HepG2 (cell line): Measurements from ENCODE around the gene OGFR. TPM values are rescaled to one million over a fixed set of nuclear protein-coding genes. Genes with fewer than 3 reads are reported as not detected.

ENCODE experiments used
- ATAC-seq: fragments of 200-7000 bp; cut with Tn5 transposase; 3 replicates; pipeline ENCODE4 v1.9.1; 2020; ENCODE audit warnings: mild to moderate bottlenecking, moderate library complexity
- BruUV-seq: library from RNA; stranded (reverse); fragments of 400-500 nt; replicated peaks from 2 replicates; lab custom pipeline; 2021; lab: Mats Ljungman, UMichigan
- CTCF ChIA-PET: fragments of 300-600 bp; formaldehyde crosslinking; extraction: SDS; loops from one replicate; lab custom pipeline; 2021; ENCODE audit warnings: low total read pairs, inconsistent platforms, low intra/inter-chr PET ratio; lab: Yijun Ruan, JAX
- POLR2A ChIA-PET: fragments of 350-600 bp; sonication (Branson Sonifier 250); formaldehyde crosslinking; loops from one replicate; lab custom pipeline; 2020; ENCODE audit warnings: antibody characterized with exemption, inconsistent platforms; lab: Yijun Ruan, JAX
- DNase-seq: peaks from one replicate; pipeline ENCODE4 v3.0.0-alpha.2; 2015; ENCODE audit warnings: low spot score
- FAIRE-seq: peaks from 3 replicates; lab custom pipeline; 2011; peaks lifted over from hg19 to GRCh38; lab: Jason Lieb, UNC
- H2AFZ ChIP-seq: one replicate; pipeline ENCODE4 v1.6.1; 2011; ENCODE audit warnings: low read length, inconsistent platforms
- H3K27ac ChIP-seq: fragments of 300-600 bp; 3 replicates; pipeline ENCODE4 v1.8.0; 2011; ENCODE audit warnings: mixed run types, mild to moderate bottlenecking, mixed read lengths, low read length, inconsistent platforms; ENCODE audit not compliant: insufficient read depth; ENCODE audit errors: extremely low read length
- H3K27me3 ChIP-seq, 2 experiments: fragments of 200-600 bp in 1 of 2; 2 replicates in 1 of 2; 3 replicates in 1 of 2; pipeline versions ENCODE4 v1.6.0 to v1.8.0; 2011; ENCODE audit warnings: low read length in 2 of 2, mild to moderate bottlenecking in 2 of 2, moderate library complexity in 2 of 2, inconsistent platforms in 1 of 2; ENCODE audit not compliant: insufficient read depth in 2 of 2, control insufficient read depth in 1 of 2
- H3K36me3 ChIP-seq, 2 experiments: fragments of 200-600 bp in 1 of 2; replicated peaks in 1 of 2; 2 replicates in 1 of 2; 3 replicates in 1 of 2; pipeline versions ENCODE4 v1.5.1 to v1.8.0; 2011; ENCODE audit warnings: low read length in 2 of 2, inconsistent platforms in 1 of 2; ENCODE audit not compliant: insufficient read depth in 2 of 2, control insufficient read depth in 1 of 2
- H3K4me1 ChIP-seq: 2 replicates; pipeline ENCODE4 v1.5.1; 2012; ENCODE audit warnings: low read length, inconsistent platforms; ENCODE audit not compliant: insufficient read depth
- H3K4me2 ChIP-seq: 2 replicates; pipeline ENCODE4 v1.6.0; 2011; ENCODE audit warnings: low read depth, low read length, inconsistent platforms
- H3K4me3 ChIP-seq, 3 experiments: fragments of 200-600 bp in 1 of 3; sonication (generic), shearing (Covaris generic) in 1 of 3; replicated peaks in 1 of 3; 2 replicates each; pipeline ENCODE4 v1.5.1; 2011 to 2016; ENCODE audit warnings: low read length in 3 of 3, inconsistent platforms in 2 of 3, low read depth in 2 of 3, mild to moderate bottlenecking in 2 of 3, control low read depth in 1 of 3, mixed read lengths in 1 of 3; ENCODE audit not compliant: insufficient read depth in 1 of 3
- H3K79me2 ChIP-seq: one replicate; pipeline ENCODE4 v1.6.1; 2011; ENCODE audit warnings: low read length, inconsistent platforms; ENCODE audit not compliant: insufficient read depth
- H3K9ac ChIP-seq: 2 replicates; pipeline ENCODE4 v1.6.0; 2011; ENCODE audit warnings: mild to moderate bottlenecking, low read depth, low read length, inconsistent platforms; ENCODE audit not compliant: insufficient read depth
- H3K9me3 ChIP-seq: 2 replicates; pipeline ENCODE4 v1.5.1; 2012; ENCODE audit warnings: mild to moderate bottlenecking, low read length
- H4K20me1 ChIP-seq: 2 replicates; pipeline ENCODE4 v1.6.0; 2011; ENCODE audit warnings: inconsistent platforms, mild to moderate bottlenecking, low read length, moderate library complexity; ENCODE audit not compliant: insufficient read depth
- CBFB ChIP-seq: sonication (generic); formaldehyde crosslinking; IDR thresholded peaks from 2 replicates; pipeline ENCODE4 v1.4.0; 2020; ENCODE audit warnings: missing genetic modification reagents
- IRF1 ChIP-seq: sonication (generic); formaldehyde crosslinking; IDR thresholded peaks from 2 replicates; pipeline ENCODE4 v1.4.0; 2020; ENCODE audit warnings: low read depth, mild to moderate bottlenecking, missing genetic modification reagents
- NFE2L1 ChIP-seq: sonication (generic); formaldehyde crosslinking; IDR thresholded peaks from 2 replicates; pipeline ENCODE4 v1.4.0; 2020; ENCODE audit warnings: missing genetic modification reagents, mild to moderate bottlenecking, borderline replicate concordance
- PTBP1 ChIP-seq: fragments of 200-400 bp; formaldehyde crosslinking; IDR thresholded peaks from 2 replicates; pipeline ENCODE4 v1.6.1; 2018; ENCODE audit warnings: low read length, low read depth; ENCODE audit not compliant: poor library complexity, severe bottlenecking
- RELA ChIP-seq: sonication (generic); formaldehyde crosslinking; IDR thresholded peaks from 2 replicates; pipeline ENCODE4 v1.4.0; 2020; ENCODE audit warnings: missing genetic modification reagents
- SETDB1 ChIP-seq: sonication (generic); formaldehyde crosslinking; IDR thresholded peaks from 2 replicates; pipeline ENCODE4 v1.5.1; 2020; ENCODE audit warnings: missing genetic modification reagents, mild to moderate bottlenecking, borderline replicate concordance
- SIN3A ChIP-seq: IDR thresholded peaks from 2 replicates; pipeline ENCODE4 v1.6.1; 2011; ENCODE audit warnings: low read depth, mild to moderate bottlenecking, control low read depth, low read length, borderline replicate concordance
- TMF1 ChIP-seq: sonication (generic); formaldehyde crosslinking; IDR thresholded peaks from 2 replicates; pipeline ENCODE4 v1.8.1; 2022; ENCODE audit warnings: low read depth, missing genetic modification reagents
- TSC22D2 ChIP-seq: sonication (generic); formaldehyde crosslinking; IDR thresholded peaks from 2 replicates; pipeline ENCODE4 v1.5.1; 2020; ENCODE audit warnings: missing genetic modification reagents, mild to moderate bottlenecking, borderline replicate concordance
- ZBTB46 ChIP-seq: sonication (generic); formaldehyde crosslinking; IDR thresholded peaks from 2 replicates; pipeline ENCODE4 v1.4.0; 2020; ENCODE audit warnings: mild to moderate bottlenecking, missing genetic modification reagents, borderline replicate concordance
- ZFP37 ChIP-seq: sonication (generic); formaldehyde crosslinking; IDR thresholded peaks from 2 replicates; pipeline ENCODE4 v1.4.0; 2020; ENCODE audit warnings: missing genetic modification reagents, borderline replicate concordance
- ZFP41 ChIP-seq: sonication (generic); formaldehyde crosslinking; IDR thresholded peaks from 2 replicates; pipeline ENCODE4 v1.4.0; 2020; ENCODE audit warnings: mild to moderate bottlenecking, missing genetic modification reagents, borderline replicate concordance
- ZNF251 ChIP-seq: sonication (generic); formaldehyde crosslinking; IDR thresholded peaks from 2 replicates; pipeline ENCODE4 v1.9.0; 2021; ENCODE audit warnings: mild to moderate bottlenecking, missing genetic modification reagents
- ZNF75D ChIP-seq: sonication (generic); formaldehyde crosslinking; IDR thresholded peaks from 2 replicates; pipeline ENCODE4 v1.8.1; 2023; ENCODE audit warnings: missing genetic modification reagents, mild to moderate bottlenecking, borderline replicate concordance
- ZNF883 ChIP-seq: sonication (generic); formaldehyde crosslinking; IDR thresholded peaks from 2 replicates; pipeline ENCODE4 v1.5.1; 2020; ENCODE audit warnings: mild to moderate bottlenecking, missing genetic modification reagents; ENCODE audit errors: not compliant biosample characterization
- WGBS: methylation state at CpG from one replicate; pipeline ENCODE4 v1.1.6; 2017; ENCODE audit warnings: low lambda C conversion rate; 5-methylcytosine and 5-hydroxymethylcytosine counted together
- in situ Hi-C: cut with HindIII; loops from 2 replicates; pipeline ENCODE4 v1.10.0; 2017; ENCODE audit warnings: low pct_unique_long_range_greater_than_20kb; ENCODE audit not compliant: extremely low pct_ligation_motif_present
- intact Hi-C: fragments of 100-400 bp; cut with micrococcal nuclease; formaldehyde crosslinking; loops from one replicate; pipeline ENCODE4 v1.10.0; 2022; ENCODE audit not compliant: unreplicated experiment
- polyA plus RNA-seq, 8 experiments: library from polyadenylated mRNA; depleted of rRNA in 3 of 8; stranded (reverse) in 7 of 8; unstranded in 1 of 8; fragments of >200 nt; fragmentation: Illumina TruSeq in 4 of 8; extraction: Trizol in 4 of 8; gene quantifications; 2 replicates each; pipeline versions ENCODE4 v1.2.1 to v1.2.3, GENCODE V29; 2011 to 2016; ENCODE audit warnings: low read depth in 4 of 8, missing spikeins in 1 of 8, mixed read lengths in 1 of 8; ENCODE audit not compliant: insufficient read depth in 1 of 8
- total RNA-seq, 5 experiments: library from RNA; depleted of rRNA; stranded (reverse); fragments of >200 nt; fragmentation: Illumina TruSeq; extraction: Trizol; gene quantifications; 2 replicates each; pipeline ENCODE4 v1.2.3, GENCODE V29; 2016; ENCODE audit warnings: low read depth in 1 of 5

The OGFR gene
- total and polyA plus RNA-seq, 2 of the 13 experiments (the other 11 are each of a cell fraction or from before 2014, with no cell fraction given): 47.7 to 81.8 TPM

- Histone ChIP-seq H4K20me1 (0 out of 2 replicates have a peak, but pooled peaks cover 3% of the 10 kb centered on the region), H3K27ac (no peak overlapping the region), H3K27me3 (peaks cover 45 to 75% of the 10 kb centered on the region in 2 experiments), H3K79me2 (no peaks in the 10 kb centered on the region), H3K4me2 (no peak overlapping the region), H3K9me3 (no peaks in the 10 kb centered on the region), H3K9ac (no peak overlapping the region), H3K36me3 (no peaks in the 10 kb centered on the region), H3K4me3 (no peak overlapping the region), H3K4me1 (peaks cover 20% of the 10 kb centered on the region), H2AFZ (no peak overlapping the region)
- FAIRE-seq: no peak
- no peak for ATAC-seq
- no peak for DNase-seq
- CTCF ChIA-PET: no interaction called here
- in situ Hi-C loops (loop anchor here (10.0 kb wide), 1 partner anchor 89 kb away; no protein-coding TSS in a partner anchor), intact Hi-C loops (no loop called here)
- POLR2A ChIA-PET: no interaction called here
- BruUV-seq: no TSS peak
- no peak for TF ChIP-seq PTBP1
- TF ChIP-seq ZNF883 (CRISPR knock-in tag): peak; percentile 31
- WGBS: 44% methylated on average over 28 of the region's 29 CpGs
Measured at GRCh38 chr20:62773845-62774714, 30.6 kb upstream of the OGFR start.

- CTCF ChIA-PET: no interaction called here
- Histone ChIP-seq H2AFZ (no peak overlapping the region), H3K4me3 (no peak overlapping the region), H3K9ac (no peak overlapping the region), H3K9me3 (no peaks in the 10 kb centered on the region), H3K36me3 (no peaks in the 10 kb centered on the region), H3K79me2 (no peaks in the 10 kb centered on the region), H3K4me2 (no peak overlapping the region), H3K4me1 (peaks cover 25% of the 10 kb centered on the region), H4K20me1 (no peaks in the 10 kb centered on the region), H3K27me3 (peaks cover 39 to 71% of the 10 kb centered on the region in 2 experiments), H3K27ac (no peak overlapping the region)
- WGBS: 12% methylated on average over 8 of the region's 8 CpGs
- POLR2A ChIA-PET: no interaction called here
- FAIRE-seq (no peak), ATAC-seq (no peak), DNase-seq (no peak)
- in situ Hi-C loops: loop anchor here (10.0 to 25.0 kb wide), 2 partner anchors 90 to 262 kb away; no protein-coding TSS in a partner anchor
- intact Hi-C loops: no loop called here
- no TSS peak for BruUV-seq
- TF ChIP-seq SIN3A: no peak
- TF ChIP-seq NFE2L1 (CRISPR knock-in tag): no peak
- TF ChIP-seq CBFB (CRISPR knock-in tag): no peak
- no peak for TF ChIP-seq IRF1
- TF ChIP-seq RELA (CRISPR knock-in tag): no peak
- no peak for TF ChIP-seq TSC22D2
- no peak for TF ChIP-seq ZNF251
- no peak for TF ChIP-seq SETDB1
- no peak for TF ChIP-seq ZBTB46 (CRISPR knock-in tag)
- TF ChIP-seq TMF1 (CRISPR knock-in tag): no peak
- no peak for TF ChIP-seq ZNF75D (CRISPR knock-in tag)
- no peak for TF ChIP-seq ZFP37 (CRISPR knock-in tag)
- no peak for TF ChIP-seq ZFP41
Measured at GRCh38 chr20:62774762-62775161, 29.9 kb upstream of the OGFR start.
